ENCODE results near the gene QTRT2. TPM values are rescaled to one million over a fixed set of nuclear protein-coding genes. Genes with fewer than 3 reads are reported as not detected.

The QTRT2 gene
- total RNA-seq, 1 donor from 2014 or later, result 22.2 TPM

- H3K36me3 ChIP-seq, result no peaks in the 10 kb centered on the region
- no peak overlapping the region for H3K4me3 ChIP-seq
- no peak overlapping the region for H3K27ac ChIP-seq
- intact Hi-C loops (cut with DNase I), result no loop called here
- DNase-seq (no peak), ATAC-seq (no peak)
- TF ChIP-seq, protein P1, sequence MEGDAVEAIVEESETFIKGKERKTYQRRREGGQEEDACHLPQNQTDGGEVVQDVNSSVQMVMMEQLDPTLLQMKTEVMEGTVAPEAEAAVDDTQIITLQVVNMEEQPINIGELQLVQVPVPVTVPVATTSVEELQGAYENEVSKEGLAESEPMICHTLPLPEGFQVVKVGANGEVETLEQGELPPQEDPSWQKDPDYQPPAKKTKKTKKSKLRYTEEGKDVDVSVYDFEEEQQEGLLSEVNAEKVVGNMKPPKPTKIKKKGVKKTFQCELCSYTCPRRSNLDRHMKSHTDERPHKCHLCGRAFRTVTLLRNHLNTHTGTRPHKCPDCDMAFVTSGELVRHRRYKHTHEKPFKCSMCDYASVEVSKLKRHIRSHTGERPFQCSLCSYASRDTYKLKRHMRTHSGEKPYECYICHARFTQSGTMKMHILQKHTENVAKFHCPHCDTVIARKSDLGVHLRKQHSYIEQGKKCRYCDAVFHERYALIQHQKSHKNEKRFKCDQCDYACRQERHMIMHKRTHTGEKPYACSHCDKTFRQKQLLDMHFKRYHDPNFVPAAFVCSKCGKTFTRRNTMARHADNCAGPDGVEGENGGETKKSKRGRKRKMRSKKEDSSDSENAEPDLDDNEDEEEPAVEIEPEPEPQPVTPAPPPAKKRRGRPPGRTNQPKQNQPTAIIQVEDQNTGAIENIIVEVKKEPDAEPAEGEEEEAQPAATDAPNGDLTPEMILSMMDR (IDR thresholded peaks at IDR 0.05), result no peak
- peaks cover 12% of the 10 kb centered on the region for H3K4me1 ChIP-seq
- no peaks in the 10 kb centered on the region for H3K9me3 ChIP-seq
- H3K27me3 ChIP-seq (ENCODE audit: low read depth), result no peaks in the 10 kb centered on the region
Measured at GRCh38 chr3:114095796-114096195, 39.3 kb downstream of the QTRT2 start.

- Histone ChIP-seq H3K9me3 (no peaks in the 10 kb centered on the region), H3K4me1 (no peaks in the 10 kb centered on the region), H3K27ac (no peak overlapping the region), H3K4me3 (no peak overlapping the region), H3K36me3 (no peaks in the 10 kb centered on the region), H3K27me3 (ENCODE audit: low read depth) (no peaks in the 10 kb centered on the region)
- intact Hi-C loops (cut with DNase I), result no loop called here
- TF ChIP-seq, protein P1 (IDR thresholded peaks at IDR 0.05), result no peak
- DNase-seq (no peak), ATAC-seq (no peak)
Measured at GRCh38 chr3:114101101-114101500, 44.6 kb downstream of the QTRT2 start.

- TF ChIP-seq, protein P1 (IDR thresholded peaks at IDR 0.05), result no peak
- no peaks in the 10 kb centered on the region for H3K4me1 ChIP-seq
- intact Hi-C loops (cut with DNase I), result no loop called here
- no peaks in the 10 kb centered on the region for H3K27me3 ChIP-seq (ENCODE audit: low read depth)
- H3K27ac ChIP-seq, result no peak overlapping the region
- no peak overlapping the region for H3K4me3 ChIP-seq
- ATAC-seq (no peak), DNase-seq (no peak)
- H3K9me3 ChIP-seq, result no peaks in the 10 kb centered on the region
- no peaks in the 10 kb centered on the region for H3K36me3 ChIP-seq
Measured at GRCh38 chr3:114103181-114103580, 46.6 kb downstream of the QTRT2 start.

DNA sequence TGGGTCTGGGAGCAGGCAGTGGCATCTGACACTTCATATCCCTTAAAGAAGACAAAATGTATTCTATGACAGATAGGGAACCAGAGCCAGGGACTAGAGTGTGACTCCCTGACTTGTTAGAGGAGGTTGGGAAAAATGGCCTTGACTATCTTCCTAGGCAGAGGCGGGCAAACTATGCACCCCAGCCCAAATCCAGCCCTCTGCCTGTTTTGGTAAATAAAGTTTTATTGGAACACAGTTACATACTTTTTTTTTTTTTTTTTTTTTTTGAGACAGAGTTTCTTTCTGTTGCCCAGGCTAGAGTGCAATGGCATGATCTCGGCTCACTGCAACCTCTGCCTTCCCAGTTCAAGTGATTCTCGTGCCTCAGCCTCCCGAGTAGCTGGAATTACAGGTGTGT lies 47.3 kb downstream of the QTRT2 start:
- intact Hi-C loops (cut with DNase I), result no loop called here
- DNase-seq (no peak), ATAC-seq (no peak)
- TF ChIP-seq, protein P1 (IDR thresholded peaks at IDR 0.05), result no peak
- H3K4me3 ChIP-seq, result no peak overlapping the region
- no peaks in the 10 kb centered on the region for H3K36me3 ChIP-seq
- H3K9me3 ChIP-seq, result no peaks in the 10 kb centered on the region
- no peak overlapping the region for H3K27ac ChIP-seq
- H3K27me3 ChIP-seq (ENCODE audit: low read depth), result no peaks in the 10 kb centered on the region
- H3K4me1 ChIP-seq, result no peaks in the 10 kb centered on the region

- no peaks in the 10 kb centered on the region for H3K27me3 ChIP-seq (ENCODE audit: low read depth)
- no peak overlapping the region for H3K27ac ChIP-seq
- ATAC-seq (no peak), DNase-seq (no peak)
- TF ChIP-seq, protein P1 (IDR thresholded peaks at IDR 0.05), result no peak
- no peaks in the 10 kb centered on the region for H3K36me3 ChIP-seq
- H3K4me1 ChIP-seq, result no peaks in the 10 kb centered on the region
- no peaks in the 10 kb centered on the region for H3K9me3 ChIP-seq
- intact Hi-C loops (cut with DNase I), result no loop called here
- H3K4me3 ChIP-seq, result no peak overlapping the region
Measured at GRCh38 chr3:114104414-114104813, 47.9 kb downstream of the QTRT2 start.

DNA sequence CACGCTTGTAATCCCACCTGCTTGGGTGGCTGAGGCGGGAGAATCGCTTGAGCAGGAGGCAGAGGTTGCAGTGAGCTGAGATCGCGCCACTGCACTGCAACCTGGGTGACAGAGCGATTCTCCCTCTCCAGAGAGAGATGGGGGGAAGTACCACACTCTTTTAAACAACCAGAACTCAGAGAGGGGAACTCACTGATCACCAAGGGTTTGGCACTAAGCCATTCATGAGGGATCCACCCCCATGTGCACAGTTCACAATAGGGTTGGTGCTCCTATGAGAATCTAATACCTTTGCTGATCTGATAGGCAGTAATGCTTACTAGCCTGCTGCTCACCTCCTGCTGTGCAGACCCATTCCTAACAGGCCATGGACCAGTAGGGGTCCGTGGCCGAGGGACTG lies 51.6 kb downstream of the QTRT2 start:
- no peak for ATAC-seq
- intact Hi-C loops (cut with DNase I), result no loop called here

More for the DNA sequence above, 51.6 kb downstream of the QTRT2 start:
- Histone ChIP-seq H3K9me3 (no peaks in the 10 kb centered on the region), H3K27ac (no peak overlapping the region), H3K4me1 (peaks cover 10% of the 10 kb centered on the region), H3K36me3 (no peaks in the 10 kb centered on the region), H3K27me3 (ENCODE audit: low read depth) (no peaks in the 10 kb centered on the region), H3K4me3 (no peak overlapping the region)
- DNase-seq, result no peak
- TF ChIP-seq, protein P1 (IDR thresholded peaks at IDR 0.05), result no peak

All from lower lobe of right lung (tissue), 2 donors.